Heart left ventricle (tissue), 16 donors: Measurements from ENCODE around the gene S100A16. TPM values are rescaled to one million over a fixed set of nuclear protein-coding genes. Genes with fewer than 3 reads are reported as not detected.

ENCODE experiments used
- ATAC-seq, 4 donors: fragments of 200-7000 bp; cut with Tn5 transposase; one replicate each; pipeline ENCODE4 v1.9.1; 2020 to 2022; ENCODE audit warnings: moderate library complexity in 4 of 4, mild to moderate bottlenecking in 3 of 4, moderate number of reproducible peaks in 1 of 4
- DNase-seq, 5 donors: peaks; one replicate each; pipeline ENCODE4 v3.0.0-alpha.2; 2020
- H3K27ac ChIP-seq, 12 donors: fragments of 200-600 bp; sonication (generic) in 4 of 12; one replicate each; pipeline versions ENCODE4 v1.5.0 to v1.8.0; 2016 to 2022; ENCODE audit warnings: mild to moderate bottlenecking in 2 of 12
- H3K27me3 ChIP-seq, 9 donors: fragments of 200-600 bp; sonication (generic) in 2 of 9; one replicate each; pipeline versions ENCODE4 v1.5.1 to v1.8.0; 2016 to 2022; ENCODE audit warnings: mild to moderate bottlenecking in 3 of 9
- H3K36me3 ChIP-seq, 9 donors: fragments of 200-600 bp; sonication (generic) in 2 of 9; one replicate each; pipeline versions ENCODE4 v1.5.0 to v1.8.0; 2018 to 2022; ENCODE audit warnings: mild to moderate bottlenecking in 2 of 9
- H3K4me1 ChIP-seq, 12 donors: fragments of 200-600 bp; sonication (generic) in 4 of 12; one replicate each; pipeline versions ENCODE4 v1.5.0 to v1.8.0; 2016 to 2022; ENCODE audit warnings: mild to moderate bottlenecking in 3 of 12
- H3K4me3 ChIP-seq, 12 donors: fragments of 200-600 bp; sonication (generic) in 4 of 12; one replicate each; pipeline versions ENCODE4 v1.5.0 to v1.8.0; 2017 to 2022; ENCODE audit warnings: mild to moderate bottlenecking in 9 of 12, moderate library complexity in 4 of 12
- H3K9me3 ChIP-seq, 12 donors: fragments of 200-600 bp; sonication (generic) in 4 of 12; one replicate each; pipeline versions ENCODE4 v1.5.0 to v1.8.0; 2016 to 2022; ENCODE audit warnings: mild to moderate bottlenecking in 1 of 12
- CTCF ChIP-seq, 12 donors: fragments of 200-600 bp; sonication (generic) in 4 of 12; IDR thresholded peaks; one replicate each; pipeline versions ENCODE4 v1.5.0 to v1.8.0; 2018 to 2022; ENCODE audit warnings: antibody characterized with exemption in 12 of 12, mild to moderate bottlenecking in 5 of 12
- POLR2A ChIP-seq, 2 donors: fragments of 450-650 bp; IDR thresholded peaks; one replicate each; pipeline ENCODE4 v1.6.1; 2017; ENCODE audit warnings: antibody characterized with exemption in 2 of 2, mild to moderate bottlenecking in 2 of 2, moderate library complexity in 2 of 2
- WGBS, 4 donors: extraction: QIAGEN DNeasy Blood & Tissue Kit in 2 of 4; methylation state at CpG; one replicate each; pipeline versions ENCODE4 v1.1.5 to v1.1.7; 2013 to 2018; 5-methylcytosine and 5-hydroxymethylcytosine counted together
- intact Hi-C, 10 donors: fragments of 100-400 bp; cut with DNase I; formaldehyde crosslinking; loops; one replicate each; pipeline versions ENCODE4 v1.11.1 to v1.14.2; 2022
- polyA plus RNA-seq, 2 donors: library from polyadenylated mRNA; stranded (reverse); fragments of 200-250 nt; gene quantifications; one replicate each; pipeline ENCODE4 v1.2.3, GENCODE V29; 2013
- total RNA-seq, 9 donors: library from RNA; depleted of rRNA in 2 of 9; stranded (reverse); fragments of >200 nt in 2 of 9; fragmentation: NEBNext Ultra II Directional in 3 of 9; extraction: Animal tissue kit (Norgen Biotek cat#: 25700) in 3 of 9; gene quantifications; one replicate each; pipeline versions ENCODE4 v1.1.0 to v1.2.4, GENCODE V29; 2016 to 2023
- donor health status: ischemic (EF 13 %, LVEDD 7.1; RV severe dilation, severe dysfunction).
- donor health status: healthy with polysubstance abuse.
- donor health status: DM: no; HTN: yes; CAD: no.
- donor health status: DM: no; HTN: no; CAD: no.
- donor health status: ischemic (EF 25% LVEDD 6.9; RV normal size, moderate dysfunction).
- donor health status: ischemic (EF 25% LVEDD 5.7; RV mildly dilated, moderate dysfunction).
- donor health status: healthy.
- donor health status: DM: yes; HTN: yes; CAD: no.
- donor health status: ischemic (EF 35%, LVEDD 5.7; RV mildly dilated, moderate dysfunction).
- donor health status: nonischemic (EF 11% LVEDD 7.7; RV severe dilation, severe dysfunction).
- donor health status: DM: yes; HTN: yes; CAD: no.
- donor health status: PGD.
- donor health status: ischemic (EF 29% LVEDD 5.4; RV normal size, mild dysfunction).
- donor health status: nonischemic (EF 23%, LVEDD 6.1; RV moderate dilation, normal function).

Gene S100A16
- total and polyA plus RNA-seq, 11 donors, result 37.2 to 233 (median 70.3) TPM

DNA sequence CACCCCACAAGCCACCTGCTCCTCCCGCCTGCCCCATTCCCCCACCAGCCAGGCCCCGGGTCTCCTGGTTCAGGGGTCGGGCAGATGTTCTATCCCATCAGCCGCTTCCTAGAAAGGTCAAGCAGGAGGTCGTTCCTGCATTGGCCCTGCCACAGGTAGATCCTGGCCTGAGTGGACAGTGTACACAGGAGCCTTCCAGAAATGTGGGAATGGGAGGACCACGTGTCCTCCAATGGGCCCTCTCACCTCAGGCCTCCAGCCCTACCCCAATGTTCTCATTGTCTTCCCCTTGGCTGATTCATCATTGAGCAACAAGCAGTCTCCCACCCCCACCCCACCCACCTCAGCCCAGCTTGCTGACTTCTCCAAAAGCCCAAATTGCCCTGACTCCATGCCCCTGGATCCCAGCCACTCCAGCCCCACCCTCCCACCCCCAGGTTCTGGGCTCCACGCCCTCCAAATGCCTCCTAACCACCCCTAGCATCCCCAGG, 2.1 kb downstream of the S100A16 start:
- Histone ChIP-seq H3K27ac (peak overlapping the region; percentile 87 to 99 (median 96)), H3K9me3 (no peaks in the 10 kb centered on the region), H3K27me3 (no peaks in the 10 kb centered on the region), H3K4me3 (peak overlapping the region in 3 of 12 donors; percentile 59 to 88 (median 71)), H3K36me3 (peaks cover 0 to 22% (median 18%) of the 10 kb centered on the region in 9 donors), H3K4me1 (peaks cover 6 to 65% (median 25%) of the 10 kb centered on the region in 12 donors)
- WGBS, 4 donors, result 82 to 95% (median 93%) methylated on average over 4 to 7 of the region's 7 CpGs
- TF ChIP-seq CTCF (IDR thresholded peaks at IDR 0.05) (no peak), POLR2A (IDR thresholded peaks at IDR 0.05) (no peak)
- intact Hi-C loops, result loop anchor here in 3 of 10 donors (5.0 kb wide), 2 partner anchors 39 to 79 kb away; no protein-coding TSS in a partner anchor
- peak in 1 of 4 donors; percentile 2 for ATAC-seq
- DNase-seq, result no peak

DNA sequence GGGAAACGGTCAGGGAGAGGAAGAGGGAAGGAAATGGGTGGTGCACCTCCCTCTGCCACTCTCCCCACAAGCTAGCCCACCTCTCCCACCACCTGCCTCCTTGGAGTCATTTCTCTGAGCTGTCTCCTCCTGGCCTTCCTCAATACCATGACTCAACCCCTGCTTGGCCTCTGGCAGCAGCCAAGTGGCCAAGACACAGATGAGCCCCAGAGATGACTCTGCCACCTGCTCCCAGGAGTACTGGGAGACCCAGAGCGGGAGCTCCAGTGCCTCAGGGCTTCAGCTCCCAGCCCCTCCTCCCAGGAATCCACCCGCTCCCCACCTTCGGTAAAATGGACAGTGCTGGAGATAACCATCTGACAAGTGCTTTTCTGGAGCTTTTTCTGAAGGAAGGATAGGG, 2.6 kb downstream of the S100A16 start:
- H3K27ac ChIP-seq, result peak overlapping the region; percentile 87 to 99 (median 96)
- peaks cover 6 to 60% (median 25%) of the 10 kb centered on the region in 12 donors for H3K4me1 ChIP-seq
- intact Hi-C loops, result loop anchor here in 3 of 10 donors (5.0 kb wide), 2 partner anchors 38 to 78 kb away; no protein-coding TSS in a partner anchor
- no peaks in the 10 kb centered on the region for H3K9me3 ChIP-seq
- no peak for DNase-seq
- peaks cover 0 to 27% (median 24%) of the 10 kb centered on the region in 9 donors for H3K36me3 ChIP-seq
- H3K27me3 ChIP-seq, result no peaks in the 10 kb centered on the region
- no peak overlapping the region for H3K4me3 ChIP-seq
- TF ChIP-seq POLR2A (IDR thresholded peaks at IDR 0.05) (no peak), CTCF (IDR thresholded peaks at IDR 0.05) (no peak)
- ATAC-seq, result no peak
- 54 to 67% (median 61%) methylated on average over 3 to 4 of the region's 4 CpGs for whole genome bisulfite sequencing, 4 donors

DNA sequence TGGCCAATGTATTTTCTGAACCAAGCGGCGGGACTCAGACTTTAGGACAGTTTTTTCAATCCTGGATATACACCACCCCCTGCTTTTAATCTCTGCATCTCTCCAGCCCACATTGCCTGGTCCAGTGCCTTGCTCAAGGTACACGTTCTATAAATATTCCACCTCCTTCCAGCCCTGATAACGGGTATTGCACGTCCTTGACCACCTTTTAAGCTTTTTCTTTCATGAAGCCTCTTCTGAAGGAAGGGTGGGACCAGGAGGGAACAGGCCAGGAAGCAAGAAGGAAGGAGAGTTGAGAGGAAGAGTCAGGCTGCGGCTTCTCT, 3.4 kb downstream of the S100A16 start:
- H3K36me3 ChIP-seq, result peaks cover 0 to 33% (median 24%) of the 10 kb centered on the region in 9 donors
- no peaks in the 10 kb centered on the region for H3K27me3 ChIP-seq
- no peak for DNase-seq
- H3K27ac ChIP-seq, result peak overlapping the region; percentile 87 to 99 (median 96)
- TF ChIP-seq CTCF (IDR thresholded peaks at IDR 0.05), result no peak
- no peak for TF ChIP-seq POLR2A (IDR thresholded peaks at IDR 0.05)
- no peaks in the 10 kb centered on the region for H3K9me3 ChIP-seq
- no peak for ATAC-seq
- intact Hi-C loops, result no loop called here
- peak overlapping the region in 8 of 12 donors; percentile 46 to 69 (median 64) for H3K4me3 ChIP-seq
- WGBS, 4 donors, result 33 to 53% (median 42%) methylated on average over 6 of the region's 6 CpGs
- H3K4me1 ChIP-seq, result peaks cover 6 to 60% (median 25%) of the 10 kb centered on the region in 12 donors

GRCh38 chr1:153608742-153609584, 4.0 kb downstream of the S100A16 start:
- Histone ChIP-seq H3K36me3 (peaks cover 0 to 35% (median 24%) of the 10 kb centered on the region in 9 donors), H3K4me1 (peaks cover 6 to 60% (median 25%) of the 10 kb centered on the region in 12 donors), H3K27me3 (no peaks in the 10 kb centered on the region), H3K27ac (peak overlapping the region; percentile 87 to 99 (median 96)), H3K9me3 (no peaks in the 10 kb centered on the region), H3K4me3 (peak overlapping the region; percentile 15 to 69 (median 59))
- TF ChIP-seq POLR2A (IDR thresholded peaks at IDR 0.05) (peak in 1 of 2 donors; percentile 74), CTCF (IDR thresholded peaks at IDR 0.05) (no peak)
- ATAC-seq (peak; percentile 71 to 90 (median 74)), DNase-seq (peak; percentile 80 to 85 (median 83))
- WGBS, 4 donors, result 29 to 51% (median 44%) methylated on average over 15 to 19 of the region's 19 CpGs
- intact Hi-C loops, result no loop called here
